ENCODE results near the gene OPCML.

OPCML gene

GRCh38 chr11:132839236-132839945 lies 692.9 kb downstream of the OPCML start:
- TF ChIP-seq, protein P1, sequence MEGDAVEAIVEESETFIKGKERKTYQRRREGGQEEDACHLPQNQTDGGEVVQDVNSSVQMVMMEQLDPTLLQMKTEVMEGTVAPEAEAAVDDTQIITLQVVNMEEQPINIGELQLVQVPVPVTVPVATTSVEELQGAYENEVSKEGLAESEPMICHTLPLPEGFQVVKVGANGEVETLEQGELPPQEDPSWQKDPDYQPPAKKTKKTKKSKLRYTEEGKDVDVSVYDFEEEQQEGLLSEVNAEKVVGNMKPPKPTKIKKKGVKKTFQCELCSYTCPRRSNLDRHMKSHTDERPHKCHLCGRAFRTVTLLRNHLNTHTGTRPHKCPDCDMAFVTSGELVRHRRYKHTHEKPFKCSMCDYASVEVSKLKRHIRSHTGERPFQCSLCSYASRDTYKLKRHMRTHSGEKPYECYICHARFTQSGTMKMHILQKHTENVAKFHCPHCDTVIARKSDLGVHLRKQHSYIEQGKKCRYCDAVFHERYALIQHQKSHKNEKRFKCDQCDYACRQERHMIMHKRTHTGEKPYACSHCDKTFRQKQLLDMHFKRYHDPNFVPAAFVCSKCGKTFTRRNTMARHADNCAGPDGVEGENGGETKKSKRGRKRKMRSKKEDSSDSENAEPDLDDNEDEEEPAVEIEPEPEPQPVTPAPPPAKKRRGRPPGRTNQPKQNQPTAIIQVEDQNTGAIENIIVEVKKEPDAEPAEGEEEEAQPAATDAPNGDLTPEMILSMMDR (IDR thresholded peaks at IDR 0.05) = no peak

DNA sequence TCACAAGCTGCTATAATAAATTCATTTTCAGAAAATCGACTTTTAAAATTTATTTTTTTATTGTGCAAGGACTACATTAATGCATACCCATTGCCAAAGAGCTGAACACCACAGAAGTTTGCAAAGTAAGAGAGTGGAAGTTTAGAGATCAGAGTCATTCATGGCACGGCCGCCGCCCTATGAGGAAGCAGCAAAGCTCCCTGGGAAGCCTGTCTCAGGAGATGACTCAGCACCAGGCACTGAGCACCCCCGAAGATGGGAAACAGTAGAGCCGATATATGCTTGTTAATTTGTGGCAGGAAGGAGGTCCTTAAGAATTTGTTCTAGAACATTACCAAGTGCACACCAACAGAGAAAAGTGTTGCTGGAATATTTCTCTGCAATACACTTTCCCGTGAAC lies 693.7 kb downstream of the OPCML start:
- TF ChIP-seq, protein P1 (IDR thresholded peaks at IDR 0.05) = no peak

- TF ChIP-seq, protein P1 (IDR thresholded peaks at IDR 0.05) = no peak
These were observed 701.0 kb downstream of the OPCML start for GRCh38 chr11:132831272-132831671.

GRCh38 chr11:132824642-132825041 lies 707.7 kb downstream of the OPCML start:
- TF ChIP-seq, protein P1 (IDR thresholded peaks at IDR 0.05) = no peak

DNA sequence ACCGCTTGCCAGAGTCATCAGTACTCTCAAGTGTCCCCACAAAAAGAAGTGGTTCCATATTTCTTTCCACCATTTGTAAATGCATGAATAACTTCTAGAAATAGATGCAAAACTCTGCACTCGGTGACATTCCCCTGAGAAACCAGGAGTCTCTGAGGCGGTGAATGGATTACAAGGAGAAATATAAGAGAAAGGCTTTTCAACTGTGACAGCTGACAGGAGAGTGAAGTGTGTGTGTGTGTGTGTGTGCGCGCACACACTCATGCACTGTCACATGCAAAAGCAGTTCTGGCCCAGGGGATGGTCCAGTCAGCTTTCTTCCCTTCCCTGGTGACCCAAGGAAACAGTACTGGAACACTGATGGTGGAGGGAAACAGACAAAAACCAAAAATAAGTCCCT lies 710.0 kb downstream of the OPCML start:
- TF ChIP-seq, protein P1 (IDR thresholded peaks at IDR 0.05) = no peak

- TF ChIP-seq, protein P1 (IDR thresholded peaks at IDR 0.05) = no peak
These were observed 710.8 kb downstream of the OPCML start for GRCh38 chr11:132821499-132821898.

- TF ChIP-seq, protein P1 (IDR thresholded peaks at IDR 0.05) = no peak
These were observed 711.3 kb downstream of the OPCML start for GRCh38 chr11:132821014-132821413.

GRCh38 chr11:132818951-132819350 lies 713.4 kb downstream of the OPCML start:
- TF ChIP-seq, protein P1 (IDR thresholded peaks at IDR 0.05) = no peak
